ENCODE data around the gene PDCD1. TPM values are rescaled to one million over a fixed set of nuclear protein-coding genes. Genes with fewer than 3 reads are reported as not detected.
"Not testable (repeated sequence)": the region's sequence is repeated elsewhere in the genome, so short reads cannot be mapped to it uniquely, and the experiment has no call there.

PDCD1 gene
- total RNA-seq, 1 donor from 2014 or later: not detected

- DNase-seq: no peak
Observed at GRCh38 chr2:241850544-241851324, 8.0 kb downstream of the PDCD1 start.

GRCh38 chr2:241849616-241850543, 8.8 kb downstream of the PDCD1 start:
- DNase-seq: no peak

- DNase-seq: no peak
Observed at GRCh38 chr2:241848761-241849615, 9.7 kb downstream of the PDCD1 start.

- DNase-seq: no peak
Observed at GRCh38 chr2:241846406-241846805, 12.3 kb downstream of the PDCD1 start.

GRCh38 chr2:241844831-241845578, 13.7 kb downstream of the PDCD1 start:
- no peak for DNase-seq

GRCh38 chr2:241844066-241844728, 14.5 kb downstream of the PDCD1 start:
- peak; percentile 55 for DNase-seq

- DNase-seq: no peak
Observed at GRCh38 chr2:241843321-241844065, 15.2 kb downstream of the PDCD1 start.

GRCh38 chr2:241842620-241843211, 16.0 kb downstream of the PDCD1 start:
- DNase-seq: peak; percentile 37

GRCh38 chr2:241842067-241842415, 16.7 kb downstream of the PDCD1 start:
- no peak for DNase-seq

GRCh38 chr2:241841181-241842066, 17.3 kb downstream of the PDCD1 start:
- DNase-seq: no peak

- no peak for DNase-seq
Observed at GRCh38 chr2:241837197-241837965, 21.3 kb downstream of the PDCD1 start.

- no peak for DNase-seq
Observed at GRCh38 chr2:241836292-241836691, 22.4 kb downstream of the PDCD1 start.

- DNase-seq: no peak
Observed at GRCh38 chr2:241835611-241836010, 23.1 kb downstream of the PDCD1 start.

- DNase-seq: no peak
Observed at GRCh38 chr2:241834527-241835210, 24.0 kb downstream of the PDCD1 start.

GRCh38 chr2:241833756-241834526, 24.8 kb downstream of the PDCD1 start:
- DNase-seq: not testable (repeated sequence)

GRCh38 chr2:241833101-241833663, 25.5 kb downstream of the PDCD1 start:
- DNase-seq: peak; percentile 25

GRCh38 chr2:241827394-241827793, 31.3 kb downstream of the PDCD1 start:
- no peak for DNase-seq

Data from dermis blood vessel endothelial cell (primary cell).